Glomerular visceral epithelial cell (primary cell): ENCODE measurements around the gene KRTAP1-1.
"Not testable (repeated sequence)": the region's sequence is repeated elsewhere in the genome, so short reads cannot be mapped to it uniquely, and the experiment has no call there.

ENCODE experiments used
- DNase-seq: peaks from one replicate; pipeline ENCODE4 v3.0.0-alpha.2; 2016; ENCODE audit errors: extremely low spot score

The KRTAP1-1 gene

GRCh38 chr17:41040783-41041571 lies at the start of gene KRTAP1-1:
Gene KRTAP1-1 (minus strand): TSS chr17:41041450. CDS start chr17:41041397, 53 bp downstream.
- DNase-seq, result not testable (repeated sequence)

GRCh38 chr17:41088760-41089352 lies 47.6 kb upstream of the KRTAP1-1 start:
- not testable (repeated sequence) for DNase-seq

- DNase-seq, result not testable (repeated sequence)
These were observed 43.0 kb upstream of the KRTAP1-1 start, which contains the start of gene KRTAP4-7 for GRCh38 chr17:41084100-41084856. Gene KRTAP4-7 (plus strand): TSS chr17:41084150. CDS start chr17:41084207, 57 bp downstream.

GRCh38 chr17:41083427-41083826 lies 42.2 kb upstream of the KRTAP1-1 start:
- not testable (repeated sequence) for DNase-seq

GRCh38 chr17:41082626-41083025 lies 41.4 kb upstream of the KRTAP1-1 start:
- DNase-seq, result no peak

GRCh38 chr17:41076788-41077187 lies 35.5 kb upstream of the KRTAP1-1 start:
- DNase-seq, result no peak

- DNase-seq, result no peak
These were observed 32.4 kb upstream of the KRTAP1-1 start for GRCh38 chr17:41073676-41074075.

GRCh38 chr17:41071606-41072360 lies 30.5 kb upstream of the KRTAP1-1 start:
- no peak for DNase-seq

GRCh38 chr17:41069031-41069430 lies 27.8 kb upstream of the KRTAP1-1 start:
- no peak for DNase-seq

- no peak for DNase-seq
These were observed 26.0 kb upstream of the KRTAP1-1 start for GRCh38 chr17:41067281-41067680.

- DNase-seq, result peak; percentile 94
These were observed 24.8 kb upstream of the KRTAP1-1 start, which contains the start of gene KRTAP2-4 for GRCh38 chr17:41065829-41066624. Gene KRTAP2-4 (minus strand): TSS chr17:41065879. CDS start chr17:41065845, 34 bp downstream.

- not testable (repeated sequence) for DNase-seq
These were observed 23.9 kb upstream of the KRTAP1-1 start for GRCh38 chr17:41065016-41065689.

GRCh38 chr17:41064301-41064700 lies 23.1 kb upstream of the KRTAP1-1 start:
- no peak for DNase-seq

GRCh38 chr17:41063449-41063848 lies 22.2 kb upstream of the KRTAP1-1 start:
- no peak for DNase-seq

GRCh38 chr17:41061964-41062363 lies 20.7 kb upstream of the KRTAP1-1 start:
- DNase-seq, result peak; percentile 90

- DNase-seq, result peak; percentile 94
These were observed 18.9 kb upstream of the KRTAP1-1 start, which contains the start of gene KRTAP2-3 for GRCh38 chr17:41060052-41060604. Gene KRTAP2-3 (minus strand): TSS chr17:41060114. CDS start chr17:41060050, 64 bp downstream.

- DNase-seq, result peak; percentile 74
These were observed 18.2 kb upstream of the KRTAP1-1 start for GRCh38 chr17:41059276-41060051.

- DNase-seq, result no peak
These were observed 17.5 kb upstream of the KRTAP1-1 start for GRCh38 chr17:41058741-41059140.

GRCh38 chr17:41057547-41057946 lies 16.3 kb upstream of the KRTAP1-1 start:
- DNase-seq, result no peak
